Keratinocyte (primary cell): ENCODE measurements around the gene HPS4.

ENCODE experiments used
- CTCF ChIP-seq, 3 experiments: IDR thresholded peaks in 1 of 3; conservative IDR thresholded peaks in 1 of 3; optimal IDR thresholded peaks in 1 of 3; 2 replicates in 2 of 3; 3 replicates in 1 of 3; pipeline versions ENCODE3 to v1.5.1; 2011; ENCODE audit warnings: low read length in 3 of 3, mild to moderate bottlenecking in 3 of 3, moderate library complexity in 2 of 3, control low read depth in 1 of 3, inconsistent platforms in 1 of 3; ENCODE audit not compliant: insufficient read depth in 2 of 3; ENCODE audit errors: extremely low read depth in 1 of 3
- EZH2 ChIP-seq: IDR thresholded peaks from one replicate; pipeline ENCODE4 v1.6.1; 2012; ENCODE audit warnings: inconsistent platforms, mild to moderate bottlenecking, low read length, moderate library complexity

- TF ChIP-seq CTCF (optimal IDR thresholded peaks at IDR 0.05 in 1 of 3, IDR thresholded peaks at IDR 0.05 in 1 of 3, conservative IDR thresholded peaks at IDR 0.05 in 1 of 3; ENCODE audit: extremely low read depth in 1 of 3, insufficient read depth in 2 of 3, low read length in 3 of 3): no peak
- no peak for TF ChIP-seq EZH2
These were observed 18.4 kb upstream of the HPS4 start for GRCh38 chr22:26501996-26502395.
